Prostate gland (tissue), 2 donors: Measurements from ENCODE around the gene YDJC.

Experiments
- POLR2AphosphoS5 ChIP-seq: sonication (generic); formaldehyde crosslinking; IDR thresholded peaks from one replicate; pipeline ENCODE4 v1.6.1; 2017; ENCODE audit warnings: antibody characterized with exemption
- TF ChIP-seq, protein P1 (sequence below), 4 experiments: fragments of 200-600 bp in 2 of 4; fragments of 450-650 bp in 2 of 4; sonication (generic) in 2 of 4; IDR thresholded peaks; 1 replicate in 3 of 4; 2 replicates in 1 of 4; pipeline ENCODE4 v1.5.1; 2016 to 2019; ENCODE audit warnings: antibody characterized with exemption in 4 of 4, mild to moderate bottlenecking in 2 of 4, moderate library complexity in 2 of 4

DNA sequence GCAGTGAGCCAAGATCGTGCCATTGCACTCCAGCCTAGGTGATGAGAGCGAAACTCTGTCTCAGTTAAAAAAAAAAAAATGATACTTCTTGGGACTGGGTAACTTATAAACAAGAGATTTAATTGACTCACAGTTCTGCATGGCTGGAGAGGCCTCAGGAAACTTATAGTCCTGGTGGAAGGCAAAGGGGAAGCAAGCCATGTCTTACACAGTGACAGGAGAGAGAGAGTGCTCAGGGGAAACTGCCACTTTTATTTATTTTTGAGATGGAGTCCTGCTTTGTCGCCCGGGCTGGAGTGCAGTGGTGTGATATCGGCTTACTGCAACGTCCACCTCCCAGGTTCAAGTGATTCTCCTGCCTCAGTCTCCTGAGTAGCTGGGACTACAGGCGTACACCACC is 20.5 kb upstream of the YDJC start:
- TF ChIP-seq, protein P1, sequence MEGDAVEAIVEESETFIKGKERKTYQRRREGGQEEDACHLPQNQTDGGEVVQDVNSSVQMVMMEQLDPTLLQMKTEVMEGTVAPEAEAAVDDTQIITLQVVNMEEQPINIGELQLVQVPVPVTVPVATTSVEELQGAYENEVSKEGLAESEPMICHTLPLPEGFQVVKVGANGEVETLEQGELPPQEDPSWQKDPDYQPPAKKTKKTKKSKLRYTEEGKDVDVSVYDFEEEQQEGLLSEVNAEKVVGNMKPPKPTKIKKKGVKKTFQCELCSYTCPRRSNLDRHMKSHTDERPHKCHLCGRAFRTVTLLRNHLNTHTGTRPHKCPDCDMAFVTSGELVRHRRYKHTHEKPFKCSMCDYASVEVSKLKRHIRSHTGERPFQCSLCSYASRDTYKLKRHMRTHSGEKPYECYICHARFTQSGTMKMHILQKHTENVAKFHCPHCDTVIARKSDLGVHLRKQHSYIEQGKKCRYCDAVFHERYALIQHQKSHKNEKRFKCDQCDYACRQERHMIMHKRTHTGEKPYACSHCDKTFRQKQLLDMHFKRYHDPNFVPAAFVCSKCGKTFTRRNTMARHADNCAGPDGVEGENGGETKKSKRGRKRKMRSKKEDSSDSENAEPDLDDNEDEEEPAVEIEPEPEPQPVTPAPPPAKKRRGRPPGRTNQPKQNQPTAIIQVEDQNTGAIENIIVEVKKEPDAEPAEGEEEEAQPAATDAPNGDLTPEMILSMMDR (IDR thresholded peaks at IDR 0.05) = no peak
- no peak for TF ChIP-seq POLR2AphosphoS5
